ENCODE data around the gene CRAT.
"Not testable (repeated sequence)": the region's sequence is repeated elsewhere in the genome, so short reads cannot be mapped to it uniquely, and the experiment has no call there.

The CRAT gene

DNA sequence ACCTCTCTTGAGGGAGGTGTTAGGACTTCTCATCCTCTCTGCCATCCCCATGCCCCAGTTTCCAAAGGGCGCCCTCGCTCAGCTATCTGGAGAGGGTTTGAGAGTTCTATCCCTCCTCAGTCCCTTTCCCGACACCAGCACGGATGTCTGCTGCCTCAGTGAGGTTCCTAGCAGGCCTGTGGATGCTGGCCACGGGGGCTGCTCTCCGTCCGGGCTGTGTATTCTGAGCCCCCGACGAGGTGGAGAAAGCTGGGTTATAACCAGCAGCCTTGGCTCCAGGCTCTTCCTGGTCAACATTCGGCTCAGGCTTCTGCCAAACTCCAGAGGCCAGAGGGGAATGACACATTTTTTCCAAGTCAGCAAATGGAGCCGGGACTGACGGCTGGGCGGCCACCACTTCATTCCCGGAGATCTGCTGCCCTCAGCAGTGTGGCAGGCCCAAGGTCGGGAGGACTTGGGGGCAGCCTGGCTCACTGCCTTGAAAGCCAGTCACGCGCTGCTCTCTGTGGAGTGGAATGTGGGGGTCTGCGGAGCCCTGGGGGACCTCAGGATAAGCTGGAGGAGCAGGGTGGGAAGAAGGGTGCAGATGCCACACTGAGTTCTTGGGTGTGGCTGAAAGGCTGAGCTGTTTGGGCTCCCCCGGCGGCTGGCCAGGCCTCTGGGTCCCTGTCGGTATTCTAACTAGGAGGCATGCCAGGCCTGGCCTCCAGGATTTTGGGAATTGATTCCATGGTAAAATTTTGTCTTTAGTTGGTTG is 28.1 kb upstream of the CRAT start:
- DNase-seq (ENCODE audit: low spot score), result no peak

- DNase-seq (ENCODE audit: low spot score), result no peak
Measured at GRCh38 chr9:129138144-129138462, 27.5 kb upstream of the CRAT start.

DNA sequence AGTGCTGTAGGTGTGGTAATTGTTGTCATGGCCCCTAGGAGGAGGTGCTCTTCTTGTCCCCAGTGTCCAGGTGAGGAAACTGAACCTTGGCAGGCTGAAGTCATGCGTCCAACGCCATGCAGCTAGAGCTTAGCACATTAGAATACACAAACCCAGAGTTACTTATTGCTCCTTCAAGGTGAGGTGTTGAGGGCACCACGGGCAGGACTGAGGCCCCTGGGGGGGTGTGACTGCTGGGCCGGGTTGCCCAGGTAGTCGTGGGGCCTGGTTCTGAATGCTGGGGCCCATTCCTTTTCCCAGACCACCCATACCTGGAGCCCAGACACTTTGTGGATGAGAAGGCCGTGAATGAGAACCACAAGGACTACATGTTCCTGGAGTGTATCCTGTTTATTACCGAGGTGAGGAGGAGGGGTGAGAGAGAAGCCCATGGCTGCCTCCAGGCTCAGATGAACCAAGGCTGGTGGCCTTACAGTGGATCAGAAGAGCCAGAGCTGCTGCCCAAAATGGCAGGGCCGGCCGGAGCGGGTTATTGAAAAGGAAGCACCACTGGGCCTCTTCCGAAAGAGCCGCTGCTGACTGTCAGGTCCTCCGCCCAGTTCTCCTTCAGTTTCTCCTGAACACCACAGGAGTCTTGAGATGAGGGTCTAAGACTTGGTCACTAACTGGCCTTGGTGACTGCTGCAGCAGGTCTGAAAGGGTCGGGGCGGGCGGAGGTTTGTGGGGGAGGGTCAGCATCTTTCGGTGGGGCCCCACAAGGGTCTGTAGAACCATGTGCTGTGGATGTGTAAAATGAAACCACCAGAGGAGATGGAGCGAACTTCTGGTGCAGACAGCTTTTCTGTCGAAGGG is 26.9 kb upstream of the CRAT start:
- no peak for DNase-seq (ENCODE audit: low spot score)

GRCh38 chr9:129136446-129137035 is 25.9 kb upstream of the CRAT start:
- DNase-seq (ENCODE audit: low spot score), result no peak

DNA sequence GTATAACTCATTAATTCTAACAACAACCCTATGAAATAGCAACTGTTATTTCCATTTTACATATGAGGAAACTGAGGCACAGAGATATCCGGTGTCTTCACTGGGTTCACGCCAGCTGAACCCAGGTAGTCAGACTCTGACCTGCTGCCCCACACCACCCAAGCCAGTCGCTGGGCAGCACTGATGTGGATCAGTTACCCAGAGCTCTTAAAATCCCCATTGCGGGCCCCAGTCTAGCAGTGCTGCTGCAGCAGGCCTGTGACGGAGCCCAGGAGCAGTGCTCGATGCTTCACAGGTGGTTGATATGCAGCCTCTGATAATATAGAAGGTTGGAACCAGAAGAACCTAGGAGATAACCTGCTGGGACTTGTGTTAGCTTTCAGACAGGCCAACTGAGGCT is 24.9 kb upstream of the CRAT start:
- no peak for DNase-seq (ENCODE audit: low spot score)

- DNase-seq (ENCODE audit: low spot score), result no peak
Measured at GRCh38 chr9:129133082-129133481, 22.5 kb upstream of the CRAT start.

GRCh38 chr9:129131300-129132145 is 20.9 kb upstream of the CRAT start:
- DNase-seq (ENCODE audit: low spot score), result peak; percentile 90

- DNase-seq (ENCODE audit: low spot score), result no peak
Measured at GRCh38 chr9:129130791-129131190, 20.2 kb upstream of the CRAT start.

DNA sequence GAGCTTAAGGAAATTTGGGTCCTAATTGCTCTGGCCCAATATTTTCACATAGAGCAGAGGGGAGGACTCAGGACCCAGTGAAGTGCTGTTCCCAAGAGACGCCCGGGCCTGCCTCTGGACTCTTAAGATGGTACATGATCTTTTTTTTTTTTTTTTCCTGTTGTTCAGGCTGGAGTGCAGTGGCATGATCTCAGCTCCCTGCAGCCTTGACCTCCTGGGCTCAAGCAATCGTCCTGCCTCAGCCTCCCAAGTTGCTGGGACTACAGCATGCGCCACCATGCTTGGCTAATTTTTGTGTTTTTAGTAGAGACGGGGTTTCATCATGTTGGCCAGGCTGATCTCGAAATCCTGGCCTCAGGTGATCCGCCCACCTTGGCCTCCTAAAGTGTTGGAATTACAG is 19.7 kb upstream of the CRAT start:
- not testable (repeated sequence) for DNase-seq (ENCODE audit: low spot score)

DNA sequence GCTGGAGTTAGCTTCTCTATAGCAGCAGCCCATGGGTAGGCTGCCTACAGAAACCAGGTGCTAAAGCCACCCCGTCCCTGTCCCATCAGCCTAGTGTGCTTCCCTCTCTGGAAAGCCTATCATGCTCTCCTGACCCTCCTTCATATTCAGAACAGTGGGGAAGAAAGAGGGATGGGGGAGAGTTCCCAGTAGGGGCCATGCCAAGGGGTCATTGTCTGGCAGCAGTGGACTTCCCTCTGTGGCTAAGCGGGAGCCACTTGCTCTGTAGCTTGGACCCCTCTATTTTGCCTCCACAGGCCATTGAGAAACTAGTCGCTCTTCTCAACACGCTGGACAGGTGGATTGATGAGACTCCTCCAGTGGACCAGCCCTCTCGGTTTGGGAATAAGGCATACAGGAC is 18.1 kb upstream of the CRAT start:
- DNase-seq (ENCODE audit: low spot score), result no peak

- no peak for DNase-seq (ENCODE audit: low spot score)
Measured at GRCh38 chr9:129126749-129127618, 16.4 kb upstream of the CRAT start.

GRCh38 chr9:129125478-129125877 is 14.9 kb upstream of the CRAT start:
- DNase-seq (ENCODE audit: low spot score), result no peak

GRCh38 chr9:129124506-129125069 is 14.0 kb upstream of the CRAT start:
- DNase-seq (ENCODE audit: low spot score), result no peak

- not testable (repeated sequence) for DNase-seq (ENCODE audit: low spot score)
Measured at GRCh38 chr9:129122976-129123375, 12.4 kb upstream of the CRAT start.

DNA sequence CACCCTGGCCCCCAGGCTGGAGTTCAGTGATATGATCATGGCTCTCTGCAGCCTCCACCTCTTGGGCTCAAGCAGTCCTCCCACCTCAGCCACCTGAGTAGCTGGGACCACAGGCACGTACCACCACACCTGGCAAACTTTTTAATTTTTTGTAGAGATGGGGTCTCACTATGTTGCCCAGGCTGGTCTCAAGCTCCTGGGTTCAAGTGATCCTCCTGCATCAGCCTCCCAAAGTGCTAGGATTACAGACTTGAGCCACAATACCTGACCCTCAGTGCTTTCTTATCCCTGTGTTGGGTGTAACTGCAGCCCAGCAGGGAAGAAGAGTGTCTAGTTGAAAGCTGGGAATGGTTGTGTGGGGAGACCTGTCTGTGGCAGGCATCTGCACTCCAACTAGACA is 11.5 kb upstream of the CRAT start:
- no peak for DNase-seq (ENCODE audit: low spot score)

GRCh38 chr9:129121483-129121882 is 10.9 kb upstream of the CRAT start:
- DNase-seq (ENCODE audit: low spot score), result no peak

DNA sequence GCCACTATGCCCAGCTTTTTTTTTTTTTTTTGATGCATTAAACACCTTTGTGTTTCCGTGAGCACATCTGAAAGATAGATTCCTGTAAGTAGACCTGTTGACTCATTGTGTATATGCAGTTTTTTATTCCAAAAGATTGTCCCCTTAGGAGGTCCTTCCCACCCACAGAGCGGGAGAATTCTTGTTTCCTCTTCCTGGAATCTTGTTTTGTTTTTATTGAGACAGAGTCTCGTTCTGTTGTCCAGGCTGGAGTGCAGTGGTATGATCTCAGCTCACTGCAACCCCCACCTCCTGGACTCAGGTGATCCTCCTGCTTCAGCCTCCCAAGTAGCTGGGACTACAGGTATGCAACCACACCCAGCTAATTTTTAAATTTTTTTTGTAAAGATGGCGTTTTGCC is 8.2 kb upstream of the CRAT start:
- DNase-seq (ENCODE audit: low spot score), result no peak

DNA sequence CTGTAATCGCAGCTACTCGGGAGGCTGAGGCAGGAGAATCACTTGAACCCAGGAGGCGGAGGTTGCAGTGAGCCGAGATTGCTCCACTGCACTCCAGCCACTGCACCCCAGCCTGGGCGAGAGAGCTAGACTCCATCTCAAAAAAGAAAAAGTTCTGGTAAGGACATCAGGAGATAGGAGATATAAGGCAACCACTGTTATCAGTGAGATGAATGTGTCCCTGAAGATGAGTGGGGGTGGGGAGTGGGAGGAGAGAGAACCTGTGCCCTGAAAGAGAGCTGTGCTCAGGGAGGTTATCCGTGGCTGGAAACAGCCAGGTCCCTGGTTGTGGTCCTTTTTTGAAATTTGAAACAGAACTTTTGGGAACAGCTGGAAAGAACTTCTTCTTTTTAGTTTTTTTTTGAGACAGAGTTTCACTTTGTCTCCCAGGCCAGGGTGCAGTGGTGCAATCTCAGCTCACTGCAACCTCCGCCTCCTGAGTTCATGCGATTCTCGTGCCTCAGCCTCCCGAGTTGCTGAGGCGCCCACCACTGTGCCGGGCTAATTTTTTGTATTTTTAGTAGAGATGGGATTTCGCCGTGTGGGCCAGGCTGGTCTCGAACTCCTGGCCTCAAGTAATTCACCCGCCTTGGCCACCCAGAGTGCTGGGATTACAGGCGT is 3.2 kb upstream of the CRAT start:
- no peak for DNase-seq (ENCODE audit: low spot score)

GRCh38 chr9:129112526-129112925 is 1.9 kb upstream of the CRAT start:
- not testable (repeated sequence) for DNase-seq (ENCODE audit: low spot score)

GRCh38 chr9:129111528-129112151 is 1.0 kb upstream of the CRAT start:
- DNase-seq (ENCODE audit: low spot score), result peak; percentile 60

Measured in HuH-7 (cell line).